H1 (cell line): Measurements from ENCODE around the gene ADRA2B. TPM values are rescaled to one million over a fixed set of nuclear protein-coding genes. Genes with fewer than 3 reads are reported as not detected.
A peak's percentile ranks its signal among the peaks of the same experiment; 100 is the strongest.

ENCODE experiments used
- ASH2L ChIP-seq: fragments of 200-600, 300-600 bp; sonication (generic); IDR thresholded peaks from one replicate; pipeline ENCODE4 v1.7.1; 2017; ENCODE audit warnings: low read length
- BCL11A ChIP-seq, 2 experiments: IDR thresholded peaks; one replicate each; pipeline ENCODE4 v1.6.1; 2011; ENCODE audit warnings: low read depth in 2 of 2, low read length in 2 of 2, mild to moderate bottlenecking in 2 of 2
- CHD2 ChIP-seq: IDR thresholded peaks from 2 replicates; pipeline ENCODE4 v1.6.1; 2012; ENCODE audit warnings: low read length, improper control_type of control experiment
- EGR1 ChIP-seq: IDR thresholded peaks from 2 replicates; pipeline ENCODE4 v1.6.1; 2011; ENCODE audit warnings: low read depth, low read length, borderline replicate concordance
- EZH2 ChIP-seq: fragments of 200-600 bp; sonication (generic); IDR thresholded peaks from 2 replicates; pipeline ENCODE4 v1.7.1; 2012; ENCODE audit warnings: low read depth, mild to moderate bottlenecking, moderate library complexity, low read length, inconsistent platforms; ENCODE audit not compliant: severe bottlenecking
- HDAC2 ChIP-seq, 2 experiments: fragments of 300-600 bp in 1 of 2; sonication (generic) in 1 of 2; IDR thresholded peaks; 2 replicates each; pipeline ENCODE4 v1.6.1; 2011 to 2012; ENCODE audit warnings: low read depth in 2 of 2, low read length in 2 of 2, mild to moderate bottlenecking in 2 of 2, moderate library complexity in 2 of 2, borderline replicate concordance in 1 of 2, inconsistent platforms in 1 of 2
- KDM5A ChIP-seq: fragments of 200-600 bp; IDR thresholded peaks from 2 replicates; pipeline ENCODE4 v1.7.1; 2012; ENCODE audit warnings: mild to moderate bottlenecking, low read length, inconsistent platforms, mixed read lengths
- MAFK ChIP-seq: IDR thresholded peaks from 2 replicates; pipeline ENCODE4 v1.6.1; 2012; ENCODE audit warnings: low read depth, mild to moderate bottlenecking, improper control_type of control experiment, low read length
- NRF1 ChIP-seq: IDR thresholded peaks from 2 replicates; pipeline ENCODE4 v1.6.1; 2011; ENCODE audit warnings: mild to moderate bottlenecking, low read depth, low read length, improper control_type of control experiment
- PHF8 ChIP-seq: fragments of 200-600 bp; sonication (generic); conservative IDR thresholded peaks from 2 replicates; pipeline ENCODE4 v1.7.1; 2012; ENCODE audit warnings: low read depth, mild to moderate bottlenecking, inconsistent platforms, low read length, moderate library complexity
- POLR2A ChIP-seq, 2 experiments: IDR thresholded peaks; 1 replicate in 1 of 2; 2 replicates in 1 of 2; pipeline ENCODE4 v1.6.1; 2011; ENCODE audit warnings: low read depth in 2 of 2, low read length in 2 of 2, mild to moderate bottlenecking in 2 of 2; ENCODE audit errors: control extremely low read depth in 1 of 2
- RFX5 ChIP-seq: IDR thresholded peaks from 2 replicates; pipeline ENCODE4 v1.6.1; 2011; ENCODE audit warnings: low read depth, low read length, improper control_type of control experiment, borderline replicate concordance
- RNF2 ChIP-seq: fragments of 200-900, 300-1000 bp; sonication (generic); IDR thresholded peaks from 2 replicates; pipeline ENCODE4 v1.7.1; 2016; ENCODE audit warnings: borderline replicate concordance, low read depth, mild to moderate bottlenecking, antibody characterized with exemption, low read length; ENCODE audit not compliant: poor library complexity, severe bottlenecking; ENCODE audit errors: missing control alignments
- RXRA ChIP-seq: IDR thresholded peaks from 2 replicates; pipeline ENCODE4 v1.6.1; 2011; ENCODE audit warnings: low read depth, mild to moderate bottlenecking, low read length, moderate library complexity; ENCODE audit not compliant: insufficient read depth
- SAP30 ChIP-seq: fragments of 300-600 bp; sonication (generic); IDR thresholded peaks from 2 replicates; pipeline ENCODE4 v1.7.1; 2012; ENCODE audit warnings: low read length, moderate library complexity, mild to moderate bottlenecking, inconsistent platforms; ENCODE audit not compliant: insufficient read depth, insufficient replicate concordance
- SIRT6 ChIP-seq: IDR thresholded peaks from one replicate; pipeline ENCODE4 v1.7.1; 2012; ENCODE audit warnings: low read length, inconsistent platforms
- SP4 ChIP-seq: IDR thresholded peaks from 2 replicates; pipeline ENCODE4 v1.6.1; 2012; ENCODE audit warnings: low read length, inconsistent platforms
- TAF7 ChIP-seq: optimal IDR thresholded peaks from 2 replicates; pipeline ENCODE3; 2011; ENCODE audit warnings: low read depth, mild to moderate bottlenecking, inconsistent platforms, low read length, moderate library complexity, borderline replicate concordance
- ZNF274 ChIP-seq: IDR thresholded peaks from 2 replicates; pipeline ENCODE4 v1.7.0; 2012; ENCODE audit warnings: low read length, borderline replicate concordance; ENCODE audit errors: extremely low read depth
- polyA plus RNA-seq, 7 experiments: library from polyadenylated mRNA; depleted of rRNA in 3 of 7; stranded (reverse) in 5 of 7; unstranded in 2 of 7; fragments of >200 nt in 5 of 7; fragments of 200-250 nt in 2 of 7; gene quantifications; 1 replicate in 5 of 7; 2 replicates in 1 of 7; 4 replicates in 1 of 7; pipeline versions ENCODE4 v1.2.1 to v1.2.3, GENCODE V29; 2011 to 2013; ENCODE audit warnings: missing spikeins in 2 of 7, mixed read lengths in 2 of 7
- total RNA-seq: library from RNA; stranded (reverse); fragmentation: NEBNext Ultra II Directional; extraction: Animal tissue kit (Norgen Biotek cat#: 25700); gene quantifications from 2 replicates; pipeline ENCODE4 v1.2.1, GENCODE V29; 2021
- TF ChIP-seq, protein P1 (sequence below): IDR thresholded peaks from 2 replicates; pipeline ENCODE4 v1.6.1; 2012; ENCODE audit warnings: low read length, inconsistent platforms
- TF ChIP-seq, protein P2 (sequence below): IDR thresholded peaks from 2 replicates; pipeline ENCODE4 v1.6.1; 2012; ENCODE audit warnings: inconsistent platforms
- TF ChIP-seq, protein P3 (sequence below): IDR thresholded peaks from 2 replicates; pipeline ENCODE4 v1.6.1; 2011; ENCODE audit warnings: low read length, improper control_type of control experiment

The ADRA2B gene
- total and polyA plus RNA-seq, 2 of the 8 experiments (the other 6 are each of a cell fraction or from before 2014, with no cell fraction given): 5.8 to 6.5 TPM

DNA sequence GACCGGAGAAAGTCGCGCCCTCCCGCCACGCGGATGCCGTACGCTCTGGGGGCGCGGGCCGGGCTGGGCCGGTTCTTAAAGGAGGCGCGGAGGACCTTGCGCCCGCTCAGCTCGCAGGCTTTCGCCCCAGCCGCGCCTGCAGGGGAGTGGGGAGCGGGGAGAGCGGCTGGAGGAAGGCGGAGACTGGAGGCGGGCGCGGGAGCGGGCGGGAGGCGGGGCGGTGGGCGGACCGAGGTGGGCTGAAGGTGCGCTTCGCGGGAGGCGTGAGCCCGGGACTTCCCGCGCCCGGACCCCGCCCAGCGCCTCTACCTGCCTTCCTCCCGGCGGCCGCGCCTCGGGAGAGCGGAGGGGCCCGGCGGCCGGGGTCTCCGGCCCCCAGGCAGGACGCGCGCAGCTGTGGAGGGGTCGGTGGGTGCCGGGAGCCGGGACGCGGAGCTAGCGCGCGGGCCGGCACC is at the start of gene ADRA2B (continued):
- TF ChIP-seq RNF2 (no peak), ZNF274 (no peak), RFX5 (no peak), MAFK (no peak), ASH2L (peak; percentile 58), TAF7 (no peak), RXRA (no peak), SAP30 (no peak), KDM5A (no peak), EGR1 (no peak), BCL11A (IDR thresholded peaks at IDR 0.05; ENCODE audit: low read depth in 2 of 2, low read length in 2 of 2) (no peak), CHD2 (no peak), PHF8 (0 out of 2 replicates have a peak, but pooled peaks have one; percentile 41), NRF1 (no peak), SIRT6 (no peak), SP4 (no peak), POLR2A (IDR thresholded peaks at IDR 0.05; ENCODE audit: control extremely low read depth in 1 of 2, low read depth in 2 of 2, low read length in 2 of 2) (peak in 1 of 2 experiments; percentile 40; a peak in 1 of 3 replicates), HDAC2 (IDR thresholded peaks at IDR 0.05; ENCODE audit: borderline replicate concordance in 1 of 2, low read depth in 2 of 2, low read length in 2 of 2) (no peak), EZH2 (no peak)
- TF ChIP-seq, protein P1, sequence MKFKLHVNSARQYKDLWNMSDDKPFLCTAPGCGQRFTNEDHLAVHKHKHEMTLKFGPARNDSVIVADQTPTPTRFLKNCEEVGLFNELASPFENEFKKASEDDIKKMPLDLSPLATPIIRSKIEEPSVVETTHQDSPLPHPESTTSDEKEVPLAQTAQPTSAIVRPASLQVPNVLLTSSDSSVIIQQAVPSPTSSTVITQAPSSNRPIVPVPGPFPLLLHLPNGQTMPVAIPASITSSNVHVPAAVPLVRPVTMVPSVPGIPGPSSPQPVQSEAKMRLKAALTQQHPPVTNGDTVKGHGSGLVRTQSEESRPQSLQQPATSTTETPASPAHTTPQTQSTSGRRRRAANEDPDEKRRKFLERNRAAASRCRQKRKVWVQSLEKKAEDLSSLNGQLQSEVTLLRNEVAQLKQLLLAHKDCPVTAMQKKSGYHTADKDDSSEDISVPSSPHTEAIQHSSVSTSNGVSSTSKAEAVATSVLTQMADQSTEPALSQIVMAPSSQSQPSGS: no peak
- TF ChIP-seq, protein P2, sequence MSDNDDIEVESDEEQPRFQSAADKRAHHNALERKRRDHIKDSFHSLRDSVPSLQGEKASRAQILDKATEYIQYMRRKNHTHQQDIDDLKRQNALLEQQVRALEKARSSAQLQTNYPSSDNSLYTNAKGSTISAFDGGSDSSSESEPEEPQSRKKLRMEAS: 0 out of 2 replicates have a peak, but pooled peaks have one; percentile 54
- TF ChIP-seq, protein P3, sequence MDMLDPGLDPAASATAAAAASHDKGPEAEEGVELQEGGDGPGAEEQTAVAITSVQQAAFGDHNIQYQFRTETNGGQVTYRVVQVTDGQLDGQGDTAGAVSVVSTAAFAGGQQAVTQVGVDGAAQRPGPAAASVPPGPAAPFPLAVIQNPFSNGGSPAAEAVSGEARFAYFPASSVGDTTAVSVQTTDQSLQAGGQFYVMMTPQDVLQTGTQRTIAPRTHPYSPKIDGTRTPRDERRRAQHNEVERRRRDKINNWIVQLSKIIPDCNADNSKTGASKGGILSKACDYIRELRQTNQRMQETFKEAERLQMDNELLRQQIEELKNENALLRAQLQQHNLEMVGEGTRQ: no peak
